K562 (cell line): ENCODE data around the gene WFDC12. TPM values are rescaled to one million over a fixed set of nuclear protein-coding genes. Genes with fewer than 3 reads are reported as not detected.

Source experiments
- ATAC-seq: fragments of 200-7000 bp; cut with Tn5 transposase; 3 replicates; pipeline ENCODE4 v1.9.1; 2020; ENCODE audit warnings: moderate library complexity
- BruUV-seq: library from RNA; stranded (reverse); fragments of 400-500 nt; replicated peaks from 2 replicates; lab custom pipeline; 2021; lab: Mats Ljungman, UMichigan
- CTCF ChIA-PET: fragments of 300-600 bp; formaldehyde crosslinking; extraction: SDS; loops from one replicate; lab custom pipeline; 2021; ENCODE audit warnings: low intra/inter-chr PET ratio; lab: Yijun Ruan, JAX
- POLR2A ChIA-PET: fragments of 300-600, 350-650 bp; sonication (Branson Sonifier 250); formaldehyde crosslinking; extraction: SDS; loops from one replicate; lab custom pipeline; 2021; ENCODE audit warnings: antibody characterized with exemption, inconsistent platforms; lab: Yijun Ruan, JAX
- DNase-seq, 4 experiments: peaks; one replicate each; pipeline versions ENCODE4 v3.0.0 to v3.0.0-alpha.2; 2011 to 2018; ENCODE audit warnings: low spot score in 3 of 4, mixed read lengths in 3 of 4; ENCODE audit errors: extremely low read depth in 1 of 4
- FAIRE-seq: peaks from 2 replicates; lab custom pipeline; 2011; peaks lifted over from hg19 to GRCh38; lab: Jason Lieb, UNC
- H2AFZ ChIP-seq: 2 replicates; pipeline ENCODE4 v1.6.0; 2011; ENCODE audit warnings: low read depth, low read length, control low read depth, inconsistent platforms
- H3K27ac ChIP-seq: fragments of 200-600 bp; 3 replicates; pipeline ENCODE4 v1.8.0; 2011; ENCODE audit warnings: low read depth, mild to moderate bottlenecking, control low read depth, inconsistent platforms, low read length, moderate library complexity, mixed read lengths; ENCODE audit errors: extremely low read depth
- H3K27me3 ChIP-seq, 2 experiments: fragments of 300-600 bp in 1 of 2; 2 replicates in 1 of 2; 3 replicates in 1 of 2; pipeline versions ENCODE4 v1.6.0 to v1.8.0; 2011; ENCODE audit warnings: inconsistent platforms in 2 of 2, low read length in 2 of 2, mild to moderate bottlenecking in 1 of 2, mixed read lengths in 1 of 2, moderate library complexity in 1 of 2; ENCODE audit not compliant: control insufficient read depth in 2 of 2, insufficient read depth in 2 of 2
- H3K36me3 ChIP-seq: fragments of 300-600 bp; 3 replicates; pipeline ENCODE4 v1.8.0; 2011; ENCODE audit warnings: mild to moderate bottlenecking, low read length, inconsistent platforms; ENCODE audit not compliant: control insufficient read depth, insufficient read depth
- H3K4me1 ChIP-seq, 2 experiments: fragments of 200-600 bp in 1 of 2; replicated peaks in 1 of 2; 2 replicates in 1 of 2; 3 replicates in 1 of 2; pipeline versions ENCODE4 v1.5.1 to v1.8.0; 2011; ENCODE audit warnings: inconsistent platforms in 2 of 2, low read length in 2 of 2, mild to moderate bottlenecking in 1 of 2, mixed read lengths in 1 of 2, moderate library complexity in 1 of 2; ENCODE audit not compliant: control insufficient read depth in 2 of 2, insufficient read depth in 2 of 2
- H3K4me2 ChIP-seq: 2 replicates; pipeline ENCODE4 v1.6.1; 2011; ENCODE audit warnings: low read length, control low read depth, inconsistent platforms, mixed read lengths; ENCODE audit not compliant: insufficient read depth
- H3K4me3 ChIP-seq: fragments of 200-600 bp; sonication (generic), shearing (Covaris generic); 2 replicates; pipeline ENCODE4 v1.5.1; 2016; ENCODE audit warnings: control low read depth, inconsistent platforms
- H3K79me2 ChIP-seq: fragments of 200-600 bp; 3 replicates; pipeline ENCODE4 v1.8.0; 2011; ENCODE audit warnings: low read length, inconsistent platforms; ENCODE audit not compliant: control insufficient read depth, insufficient read depth
- H3K9ac ChIP-seq, 2 experiments: 2 replicates each; pipeline versions ENCODE4 v1.6.0 to v1.6.1; 2011; ENCODE audit warnings: low read depth in 2 of 2, low read length in 2 of 2, control low read depth in 1 of 2, inconsistent platforms in 1 of 2, mild to moderate bottlenecking in 1 of 2, mixed read lengths in 1 of 2; ENCODE audit not compliant: insufficient read depth in 1 of 2
- H3K9me1 ChIP-seq: one replicate; pipeline ENCODE4 v1.6.0; 2011; ENCODE audit warnings: inconsistent platforms, mild to moderate bottlenecking, low read length, moderate library complexity; ENCODE audit not compliant: control insufficient read depth, insufficient read depth
- H3K9me3 ChIP-seq: replicated peaks from 2 replicates; pipeline ENCODE4 v1.5.1; 2011; ENCODE audit warnings: low read depth, low read length, inconsistent platforms; ENCODE audit not compliant: control insufficient read depth, insufficient read depth
- H4K20me1 ChIP-seq: replicated peaks from 2 replicates; pipeline ENCODE4 v1.6.1; 2011; ENCODE audit warnings: low read length, inconsistent platforms, mixed read lengths; ENCODE audit not compliant: control insufficient read depth, insufficient read depth
- ADNP ChIP-seq: fragments of 200-800 bp; sonication (Bioruptor generic); IDR thresholded peaks from 2 replicates; pipeline ENCODE4 v1.6.1; 2016; ENCODE audit warnings: missing genetic modification characterization, missing compliant biosample characterization
- BCOR ChIP-seq: fragments of 450-650 bp; IDR thresholded peaks from 2 replicates; pipeline ENCODE4 v1.6.1; 2016
- ESRRA ChIP-seq: fragments of 450-650 bp; IDR thresholded peaks from 2 replicates; pipeline ENCODE4 v1.6.1; 2014; ENCODE audit warnings: low read depth, mild to moderate bottlenecking, moderate library complexity, borderline replicate concordance
- KAT7 ChIP-seq: sonication (generic); formaldehyde crosslinking; IDR thresholded peaks from 2 replicates; pipeline ENCODE4 v1.8.0; 2022; ENCODE audit warnings: missing genetic modification reagents, mild to moderate bottlenecking, borderline replicate concordance
- NBN ChIP-seq: fragments of 450-650 bp; IDR thresholded peaks from 2 replicates; pipeline ENCODE4 v1.6.1; 2016; ENCODE audit warnings: low read depth, mild to moderate bottlenecking
- RBM25 ChIP-seq: fragments of 200-400 bp; formaldehyde crosslinking; IDR thresholded peaks from 2 replicates; pipeline ENCODE4 v1.6.1; 2018; ENCODE audit warnings: low read length, low read depth, moderate library complexity; ENCODE audit not compliant: severe bottlenecking
- ZBTB12 ChIP-seq: fragments of 250-450 bp; sonication (Bioruptor Pico); IDR thresholded peaks from 2 replicates; pipeline ENCODE4 v1.4.0; 2020
- ZNF764 ChIP-seq: fragments of 250-450 bp; sonication (Bioruptor Pico); IDR thresholded peaks from 2 replicates; pipeline ENCODE4 v1.4.0; 2020; ENCODE audit warnings: low read depth, mild to moderate bottlenecking, moderate library complexity
- WGBS: fragments of 100-300 bp; shearing (Covaris generic); methylation state at CpG from one replicate; pipeline ENCODE4 v1.1.6; 2016; ENCODE audit warnings: low coverage, mixed read lengths; ENCODE audit not compliant: insufficient coverage; ENCODE audit errors: missing lambda C conversion rate; 5-methylcytosine and 5-hydroxymethylcytosine counted together
- in situ Hi-C: fragments of 300-500 bp; cut with MboI; formaldehyde crosslinking; loops from 4 replicates; pipeline ENCODE4 v1.15.0; 2018; ENCODE audit warnings: inconsistent platforms, mixed read lengths
- intact Hi-C: fragments of 100-400 bp; cut with micrococcal nuclease; formaldehyde crosslinking; loops from 2 replicates; pipeline ENCODE4 v1.14.2; 2022
- polyA plus RNA-seq, 8 experiments: library from polyadenylated mRNA; depleted of rRNA in 4 of 8; stranded (reverse) in 5 of 8; unstranded in 3 of 8; fragments of >200 nt; fragmentation: Nextera tagmentation in 2 of 8; fragmentation: Illumina TruSeq in 1 of 8; extraction: Ambion mirVana in 2 of 8; extraction: Trizol in 1 of 8; gene quantifications; 2 replicates each; pipeline versions ENCODE4 v1.2.1 to v1.2.3, GENCODE V29; 2011 to 2014; ENCODE audit warnings: inconsistent platforms in 1 of 8, missing spikeins in 1 of 8
- total RNA-seq, 7 experiments: library from RNA; depleted of rRNA in 6 of 7; stranded (reverse); fragments of >200 nt in 6 of 7; fragmentation: Illumina TruSeq in 2 of 7; extraction: Trizol in 2 of 7; gene quantifications; 2 replicates each; pipeline versions ENCODE4 v1.2.1 to v1.2.3, GENCODE V29; 2011 to 2021; ENCODE audit warnings: low replicate concordance in 1 of 7

Gene WFDC12
- total and polyA plus RNA-seq, 9 of the 15 experiments (the other 6 are each of a cell fraction or from before 2014, with no cell fraction given): not detected

- FAIRE-seq (peak; percentile 19), DNase-seq (no peak), ATAC-seq (no peak)
- H4K20me1 ChIP-seq: no peaks in the 10 kb centered on the region
- BruUV-seq: no TSS peak
- no peak overlapping the region for H2AFZ ChIP-seq
- POLR2A ChIA-PET: interaction anchor here (0.6 kb wide), 1 partner anchor 1495 kb away, joined by 3 read pairs; the partner anchor contains the start of gene IFT52
- no peak overlapping the region for H3K9ac ChIP-seq
- no peak overlapping the region for H3K4me2 ChIP-seq
- no peaks in the 10 kb centered on the region for H3K79me2 ChIP-seq
- H3K27me3 ChIP-seq: no peaks in the 10 kb centered on the region
- H3K4me3 ChIP-seq: no peak overlapping the region
- no peaks in the 10 kb centered on the region for H3K9me3 ChIP-seq
- H3K36me3 ChIP-seq: peaks cover 9% of the 10 kb centered on the region; the same call in 1 of the 3 replicates
- WGBS: 27% methylated on average over 1 of the region's 1 CpG
- CTCF ChIA-PET: interaction anchor here (0.9 kb wide), 1 partner anchor 41 kb away, joined by 3 read pairs; no protein-coding TSS in a partner anchor
- H3K4me1 ChIP-seq: no peaks in the 10 kb centered on the region
- H3K27ac ChIP-seq: no peak overlapping the region
- intact Hi-C loops: no loop called here
- TF ChIP-seq NBN: no peak
- TF ChIP-seq KAT7 (CRISPR knock-in tag): no peak
- TF ChIP-seq ZBTB12 (CRISPR knock-in tag): no peak
- peak; percentile 58; the same call in 1 of the 2 replicates for TF ChIP-seq ESRRA
- peak; percentile 72; the same call in 1 of the 2 replicates for TF ChIP-seq ADNP (tag)
- TF ChIP-seq BCOR: peak; percentile 63; the same call in 1 of the 2 replicates
- TF ChIP-seq ZNF764 (CRISPR knock-in tag): no peak
- peak; percentile 70 for TF ChIP-seq RBM25
- TF ChIP-seq, all 486 proteins: peak for 4
- H3K9me1 ChIP-seq: no peaks in the 10 kb centered on the region
- in situ Hi-C loops: no loop called here
Measured at GRCh38 chr20:45085867-45086266, 38.4 kb downstream of the WFDC12 start.
